GM13976 (cell line): ENCODE data around the gene ATXN10.

ENCODE experiments used
- DNase-seq: peaks from one replicate; pipeline ENCODE4 v3.0.0; 2012; ENCODE audit warnings: low spot score
- CTCF ChIP-seq: IDR thresholded peaks from 2 replicates; pipeline ENCODE4 v1.5.1; 2012; ENCODE audit warnings: borderline replicate concordance, mild to moderate bottlenecking; ENCODE audit not compliant: insufficient read depth; ENCODE audit errors: extremely low read depth, missing control alignments, control extremely low read depth
- in situ Hi-C: fragments of 300-500 bp; cut with MboI; formaldehyde crosslinking; loops from one replicate; pipeline ENCODE4 v1.12.0; 2022; ENCODE audit warnings: low sequenced_read_pairs, mixed read lengths, inconsistent platforms; ENCODE audit not compliant: unreplicated experiment

The ATXN10 gene

DNA sequence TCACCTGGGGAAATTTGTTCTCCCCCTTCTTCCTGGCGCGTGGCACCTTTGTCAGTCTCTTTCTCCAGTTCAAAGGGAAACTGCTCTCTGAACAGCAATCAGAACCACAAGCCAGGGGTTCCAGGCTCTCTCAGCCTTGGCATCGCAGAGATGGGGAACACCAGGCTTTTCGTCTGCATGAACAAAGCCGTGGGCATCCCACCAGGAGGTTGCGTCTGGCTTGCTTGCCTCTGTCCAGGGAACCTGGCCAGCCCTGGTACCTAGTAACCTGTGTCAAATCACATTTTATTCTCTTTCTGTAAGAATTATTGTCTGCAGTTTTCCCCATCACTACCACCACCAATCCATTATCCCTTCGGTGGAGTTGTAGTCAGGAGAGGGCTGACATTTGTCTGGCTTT, 198.4 kb downstream of the ATXN10 start:
- DNase-seq = no peak
- no peak for TF ChIP-seq CTCF
- in situ Hi-C loops = no loop called here

- TF ChIP-seq CTCF = no peak
Measured at GRCh38 chr22:45871721-45872120, 200.1 kb downstream of the ATXN10 start.

DNA sequence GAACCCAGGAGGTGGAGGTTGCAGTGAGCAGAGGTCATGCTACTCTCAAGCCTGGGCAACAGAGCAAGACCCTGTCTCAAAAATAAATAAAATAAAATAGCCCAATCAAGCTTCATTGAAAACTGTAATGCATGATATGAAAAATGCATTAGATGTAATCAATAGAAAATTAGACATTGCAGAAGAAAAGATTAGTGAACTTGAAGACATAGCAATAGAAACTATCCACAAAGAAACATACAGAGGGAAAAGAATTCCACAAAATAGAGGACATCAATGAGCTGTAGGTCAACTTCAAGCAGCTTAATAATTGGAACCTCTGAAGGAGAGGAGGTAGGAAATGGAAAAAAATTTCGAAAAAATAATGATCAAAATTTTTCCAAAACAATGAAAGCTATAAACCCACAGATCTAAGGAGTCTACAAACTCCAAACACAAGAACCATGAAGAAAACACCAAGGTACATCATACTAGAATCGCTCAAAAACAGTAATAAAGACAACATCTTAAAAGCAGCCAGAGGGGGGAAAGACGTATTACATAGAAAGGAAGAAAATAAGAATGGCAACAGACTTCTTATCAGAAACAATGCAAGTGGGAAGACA, 201.1 kb downstream of the ATXN10 start:
- no peak for DNase-seq
- in situ Hi-C loops = no loop called here
- no peak for TF ChIP-seq CTCF

More at GRCh38 chr22:45871721-45872120, 200.1 kb downstream of the ATXN10 start:
- in situ Hi-C loops = no loop called here
- DNase-seq = no peak

- DNase-seq = no peak
- TF ChIP-seq CTCF = no peak
- in situ Hi-C loops = no loop called here
Measured at GRCh38 chr22:45876136-45877035, 204.8 kb downstream of the ATXN10 start.

GRCh38 chr22:45877036-45877380, 205.4 kb downstream of the ATXN10 start:
- no peak for DNase-seq
- no peak for TF ChIP-seq CTCF
- in situ Hi-C loops = no loop called here

DNA sequence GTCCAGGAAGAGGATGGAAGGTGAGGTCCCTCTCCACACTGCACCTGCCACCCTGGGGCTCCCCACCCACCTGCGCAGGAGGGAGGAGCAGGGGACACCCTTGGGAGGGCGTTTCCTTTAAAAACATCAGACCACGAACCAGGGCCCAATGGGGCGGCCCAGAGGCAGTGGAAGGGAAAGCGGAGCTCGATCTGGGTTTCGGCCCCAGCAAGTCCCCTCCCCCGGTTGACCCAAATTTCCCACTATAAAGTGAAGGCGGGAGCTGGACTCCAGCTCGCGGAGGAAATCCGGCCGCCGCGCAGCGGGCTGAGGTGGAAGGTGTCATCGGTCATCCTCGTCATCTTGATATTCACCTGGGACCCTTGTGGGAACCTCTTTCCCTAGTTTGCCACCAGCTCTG, 206.0 kb downstream of the ATXN10 start:
- no peak for TF ChIP-seq CTCF
- DNase-seq = no peak
- in situ Hi-C loops = no loop called here
